ENCODE measurements around the gene GPATCH2. TPM values are rescaled to one million over a fixed set of nuclear protein-coding genes. Genes with fewer than 3 reads are reported as not detected.

Gene GPATCH2
- total and polyA plus RNA-seq, 12 donors = 2.3 to 10.6 (median 7.3) TPM

DNA sequence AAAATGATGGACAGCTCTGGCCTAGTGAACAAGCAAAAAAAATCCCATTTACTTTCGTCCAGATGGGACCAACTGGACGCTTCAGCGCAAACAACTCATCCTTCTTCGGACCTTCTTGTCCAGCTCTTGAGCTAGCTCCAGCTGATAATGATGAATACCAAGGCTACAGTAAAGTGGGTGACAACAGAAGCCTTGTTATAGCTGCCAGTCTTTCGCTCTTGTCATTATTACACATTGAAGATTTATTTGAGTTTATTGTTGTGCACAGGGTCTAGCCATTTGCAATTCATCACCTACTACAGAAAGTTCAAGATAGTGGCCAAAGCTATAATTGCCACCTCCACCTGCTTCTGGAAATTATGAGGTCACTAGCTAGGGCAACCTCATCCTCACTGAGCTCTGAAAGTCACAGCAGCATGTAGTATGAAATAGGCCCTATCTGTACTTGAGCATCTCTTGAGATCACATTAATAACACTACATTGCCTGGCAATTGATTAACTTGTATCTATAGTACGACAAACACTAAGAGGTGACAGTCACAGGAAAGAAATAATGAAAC is 76.9 kb downstream of the GPATCH2 start:
- Histone ChIP-seq H3K27me3 (no peaks in the 10 kb centered on the region), H3K27ac (no peak overlapping the region), H3K4me3 (no peak overlapping the region), H3K36me3 (no peaks in the 10 kb centered on the region), H3K9me3 (peaks cover 0 to 2% (median 0%) of the 10 kb centered on the region in 11 donors), H3K4me1 (no peaks in the 10 kb centered on the region)
- intact Hi-C loops (cut with DNase I) = no loop called here
- WGBS, 2 donors = 61 to 78% methylated on average over 6 of the region's 6 CpGs
- ATAC-seq (peak in 2 of 8 donors; percentile 41), DNase-seq (no peak)
- TF ChIP-seq CTCF (IDR thresholded peaks at IDR 0.05) = no peak

- Histone ChIP-seq H3K27ac (no peak overlapping the region), H3K27me3 (no peaks in the 10 kb centered on the region), H3K4me3 (no peak overlapping the region), H3K36me3 (no peaks in the 10 kb centered on the region), H3K4me1 (no peaks in the 10 kb centered on the region), H3K9me3 (peaks cover 0 to 16% (median 0%) of the 10 kb centered on the region in 11 donors)
- WGBS, 2 donors = 55 to 60% methylated on average over 1 of the region's 1 CpG
- TF ChIP-seq CTCF (IDR thresholded peaks at IDR 0.05) = no peak
- intact Hi-C loops (cut with DNase I) = no loop called here
- DNase-seq (no peak), ATAC-seq (no peak)
These were observed 78.4 kb downstream of the GPATCH2 start for GRCh38 chr1:217552339-217552951.

- no peak overlapping the region for H3K27ac ChIP-seq
- intact Hi-C loops (cut with DNase I) = no loop called here
- H3K27me3 ChIP-seq = no peaks in the 10 kb centered on the region
- TF ChIP-seq CTCF (IDR thresholded peaks at IDR 0.05) = no peak
- ATAC-seq (no peak), DNase-seq (no peak)
- no peaks in the 10 kb centered on the region for H3K36me3 ChIP-seq
- no peak overlapping the region for H3K4me3 ChIP-seq
- peaks cover 0 to 16% (median 0%) of the 10 kb centered on the region in 11 donors for H3K9me3 ChIP-seq
- H3K4me1 ChIP-seq = peaks cover 0 to 3% (median 0%) of the 10 kb centered on the region in 9 donors
These were observed 88.1 kb downstream of the GPATCH2 start for GRCh38 chr1:217542837-217543236.

DNA sequence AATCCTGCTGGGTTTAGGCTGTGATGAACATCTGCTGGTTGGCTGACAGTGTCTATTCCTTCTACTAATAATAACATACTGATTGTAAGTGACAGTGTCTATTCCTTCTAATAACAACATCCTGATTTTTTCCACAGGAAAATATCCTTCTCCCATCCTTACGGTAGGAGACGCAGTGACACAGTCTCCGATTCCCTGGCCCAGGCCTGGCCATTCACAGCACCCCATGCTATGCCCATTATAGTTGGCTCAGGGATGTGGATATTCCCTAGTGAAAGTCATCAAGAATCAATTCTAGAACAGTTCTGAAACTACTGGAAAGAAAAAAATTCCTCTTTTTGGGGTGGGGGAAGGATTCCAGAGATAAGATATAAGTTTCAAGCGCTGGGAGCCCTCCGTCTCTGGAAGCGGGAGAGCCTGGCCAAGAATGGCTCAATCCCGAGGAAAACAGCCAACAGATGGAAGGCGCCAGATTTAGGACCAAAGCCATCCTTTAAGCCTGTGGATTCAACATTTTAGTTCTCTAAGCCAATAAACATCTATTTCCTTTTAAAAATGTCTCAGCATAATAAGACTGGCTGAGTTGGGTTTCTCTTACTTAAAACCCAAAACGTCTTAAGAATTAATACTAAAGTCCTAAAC is 88.6 kb downstream of the GPATCH2 start:
- H3K4me1 ChIP-seq = peaks cover 0 to 3% (median 0%) of the 10 kb centered on the region in 9 donors
- no peak overlapping the region for H3K4me3 ChIP-seq
- H3K36me3 ChIP-seq = no peaks in the 10 kb centered on the region
- H3K27me3 ChIP-seq = no peaks in the 10 kb centered on the region
- H3K27ac ChIP-seq = no peak overlapping the region
- peak in 1 of 2 donors; percentile 15 for DNase-seq
- intact Hi-C loops (cut with DNase I) = no loop called here
- peaks cover 0 to 10% (median 0%) of the 10 kb centered on the region in 11 donors for H3K9me3 ChIP-seq
- no peak for TF ChIP-seq CTCF (IDR thresholded peaks at IDR 0.05)
- WGBS, 2 donors = 65 to 76% methylated on average over 9 of the region's 9 CpGs
- ATAC-seq = peak in 3 of 8 donors; percentile 37 to 77 (median 44)

Measured in heart right ventricle (tissue), 16 donors.